ENCODE data around the gene XRN1.

GRCh38 chr3:142318331-142318730 is 129.5 kb downstream of the XRN1 start:
- TF ChIP-seq CTCF (IDR thresholded peaks at IDR 0.05; ENCODE audit: insufficient read depth, low read length, poor library complexity, severe bottlenecking) (no peak), EZH2phosphoT487 (conservative IDR thresholded peaks at IDR 0.05; ENCODE audit: low read length) (no peak)

All from SU-DHL-6 (cell line).